ENCODE results near the gene CPLX3.
A peak's percentile ranks its signal among the peaks of the same experiment; 100 is the strongest.

CPLX3 gene

GRCh38 chr15:74802862-74803447, 23.5 kb upstream of the CPLX3 start:
- DNase-seq (ENCODE audit: low read depth), result no peak

- DNase-seq (ENCODE audit: low read depth), result no peak
Measured at GRCh38 chr15:74804935-74805334, 21.5 kb upstream of the CPLX3 start.

DNA sequence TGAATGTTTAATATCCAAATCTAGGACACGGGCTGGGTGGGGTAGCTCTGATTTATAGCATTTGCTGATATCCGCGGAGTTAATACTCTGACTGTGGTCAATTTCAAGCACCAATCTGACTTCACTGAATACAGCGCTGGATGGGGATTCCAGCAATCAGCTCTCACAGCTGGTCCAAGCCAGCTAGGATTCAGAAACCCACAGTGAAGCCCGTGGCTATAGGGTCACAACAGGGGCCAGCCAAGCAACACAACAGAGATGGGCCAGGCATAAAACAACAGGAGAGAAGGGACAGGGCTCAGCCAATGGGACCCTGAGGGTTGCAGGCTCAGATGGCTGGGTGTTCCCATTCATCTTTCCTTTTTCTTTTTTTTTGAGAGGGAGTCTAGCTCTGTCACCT, 19.1 kb upstream of the CPLX3 start:
- DNase-seq (ENCODE audit: low read depth), result no peak

- no peak for DNase-seq (ENCODE audit: low read depth)
Measured at GRCh38 chr15:74808078-74808839, 18.2 kb upstream of the CPLX3 start.

- DNase-seq (ENCODE audit: low read depth), result no peak
Measured at GRCh38 chr15:74808840-74809229, 17.6 kb upstream of the CPLX3 start.

GRCh38 chr15:74809242-74809641, 17.2 kb upstream of the CPLX3 start:
- no peak for DNase-seq (ENCODE audit: low read depth)

- DNase-seq (ENCODE audit: low read depth), result peak; percentile 35
Measured at GRCh38 chr15:74809956-74810355, 16.5 kb upstream of the CPLX3 start.

GRCh38 chr15:74812533-74812932, 13.9 kb upstream of the CPLX3 start, which contains the start of gene LMAN1L:
Gene LMAN1L, plus strand, starts transcription at chr15:74812835. Its CDS starts 20 bp downstream, at chr15:74812855.
- no peak for DNase-seq (ENCODE audit: low read depth)

DNA sequence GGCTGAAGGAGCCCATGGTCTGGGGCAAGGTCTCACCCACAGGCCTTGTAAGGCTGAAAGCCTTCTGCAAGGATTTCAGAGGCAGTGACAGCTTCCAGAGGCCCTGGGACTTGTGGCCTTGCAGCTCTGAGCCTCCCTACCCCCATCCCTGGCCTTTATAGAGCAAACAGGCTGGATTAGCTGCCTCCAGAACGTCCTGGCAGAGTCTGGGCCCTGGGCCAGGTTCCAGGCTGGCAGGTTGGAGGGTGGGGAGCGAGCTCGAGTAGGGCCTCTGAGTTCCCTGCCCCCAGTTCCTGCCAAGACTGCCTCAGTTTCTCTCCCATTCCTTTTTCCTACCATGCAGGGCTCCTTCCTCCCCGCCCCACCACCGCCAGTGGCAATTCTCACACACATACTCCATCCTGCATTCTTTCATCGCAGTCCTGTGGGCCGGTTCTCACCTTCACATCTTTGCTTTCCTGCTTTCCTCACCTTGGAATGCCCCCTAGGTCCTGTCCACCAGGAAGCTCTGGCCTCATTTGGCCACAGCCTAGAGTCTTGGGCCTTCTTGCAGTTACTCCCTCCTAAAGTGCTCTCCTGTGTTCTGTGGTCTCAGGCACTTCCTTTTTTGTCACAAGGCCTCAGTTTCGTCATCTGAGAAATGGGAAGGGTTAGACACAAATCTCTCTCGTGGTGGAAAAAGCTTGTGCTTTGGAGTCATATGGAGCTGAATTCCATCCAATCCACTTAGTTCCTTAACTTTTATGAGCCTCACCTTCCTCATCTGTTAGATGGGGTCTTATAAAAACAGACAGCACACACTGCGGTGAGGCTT, 11.1 kb upstream of the CPLX3 start:
- DNase-seq (ENCODE audit: low read depth), result no peak

GRCh38 chr15:74815961-74816360, 10.5 kb upstream of the CPLX3 start:
- no peak for DNase-seq (ENCODE audit: low read depth)

- DNase-seq (ENCODE audit: low read depth), result no peak
Measured at GRCh38 chr15:74816624-74817369, 9.6 kb upstream of the CPLX3 start.

DNA sequence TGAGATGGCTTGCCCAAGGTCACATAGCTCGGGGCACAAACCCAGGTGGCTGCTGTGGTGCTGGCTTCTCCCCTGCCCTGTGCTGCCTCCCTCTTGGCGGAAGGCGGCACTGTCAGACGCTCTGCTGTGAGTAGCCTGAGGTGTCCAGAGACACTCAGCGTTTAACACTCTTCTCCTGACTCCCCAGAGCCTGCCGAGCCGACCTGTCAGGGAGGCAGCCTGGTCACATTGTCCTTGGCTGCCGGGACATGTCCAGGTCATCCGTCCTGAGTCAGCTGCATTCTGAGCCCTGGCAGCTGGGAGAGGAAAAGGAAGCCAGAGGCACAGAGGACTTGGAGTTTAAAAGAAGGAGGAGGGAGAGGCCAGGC, 9.1 kb upstream of the CPLX3 start:
- DNase-seq (ENCODE audit: low read depth), result no peak

DNA sequence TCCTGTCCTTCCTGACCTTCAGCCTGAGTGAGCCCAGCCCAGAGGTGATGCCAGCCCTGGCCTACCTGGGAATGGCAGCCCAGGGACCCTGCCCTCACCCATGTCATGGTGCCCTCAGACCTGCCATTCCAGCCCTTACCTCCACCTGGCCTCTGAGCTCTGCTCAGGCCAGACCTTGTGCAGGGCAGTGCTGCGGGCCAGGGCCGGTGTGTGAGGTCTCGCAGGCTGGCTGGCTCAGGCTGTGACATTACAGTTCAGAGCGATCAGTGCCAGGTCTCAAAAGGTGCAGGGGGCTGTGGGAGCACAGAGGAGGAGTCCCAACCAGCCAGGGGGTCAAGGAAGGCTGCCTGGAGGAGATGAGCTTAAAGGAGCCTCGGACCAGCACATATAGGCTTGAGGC, 6.4 kb upstream of the CPLX3 start:
- no peak for DNase-seq (ENCODE audit: low read depth)

- no peak for DNase-seq (ENCODE audit: low read depth)
Measured at GRCh38 chr15:74821091-74821789, 5.2 kb upstream of the CPLX3 start.

- no peak for DNase-seq (ENCODE audit: low read depth)
Measured at GRCh38 chr15:74821790-74822158, 4.7 kb upstream of the CPLX3 start.

DNA sequence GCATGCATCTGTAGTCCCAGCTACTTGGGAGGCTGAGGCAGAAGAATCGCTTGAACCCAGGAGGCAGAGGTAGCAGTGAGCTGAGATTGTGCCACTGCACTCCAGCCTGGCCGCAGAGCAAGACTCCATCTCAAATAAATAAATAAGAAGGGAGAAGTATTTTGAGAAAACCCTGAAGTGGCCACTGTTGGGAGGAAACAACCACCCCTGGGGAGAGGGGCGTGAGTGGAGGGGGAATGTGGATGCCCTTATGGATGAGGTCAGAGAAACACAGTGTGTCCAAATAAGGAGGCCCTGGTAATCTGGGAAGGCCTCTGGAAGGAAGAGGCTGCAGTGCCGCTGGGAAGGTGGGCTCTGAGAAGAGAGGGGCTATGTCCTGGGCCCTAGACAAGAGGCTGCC, 4.2 kb upstream of the CPLX3 start:
- DNase-seq (ENCODE audit: low read depth), result no peak

- DNase-seq (ENCODE audit: low read depth), result no peak
Measured at GRCh38 chr15:74823324-74823723, 3.1 kb upstream of the CPLX3 start.

DNA sequence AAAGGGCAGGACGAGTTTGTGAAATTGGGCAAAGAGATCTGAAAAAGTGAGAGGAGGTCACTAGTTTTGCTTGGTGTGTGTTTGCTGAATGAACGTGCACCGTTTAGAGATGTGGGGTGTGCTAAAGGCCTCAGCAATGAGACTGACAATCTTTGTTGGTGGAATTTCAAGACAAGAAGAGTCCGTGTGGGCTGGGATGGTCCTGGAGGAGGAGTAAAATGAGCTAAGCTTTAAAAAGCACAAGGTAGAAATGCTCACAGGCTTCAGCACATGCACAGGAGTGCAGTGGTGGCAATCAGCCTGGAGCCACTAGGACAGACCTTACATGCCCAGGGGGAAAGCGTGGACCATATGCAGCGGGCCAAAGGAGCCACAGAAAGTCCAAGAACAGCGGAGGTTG, 1.5 kb upstream of the CPLX3 start:
- DNase-seq (ENCODE audit: low read depth), result no peak

DNA sequence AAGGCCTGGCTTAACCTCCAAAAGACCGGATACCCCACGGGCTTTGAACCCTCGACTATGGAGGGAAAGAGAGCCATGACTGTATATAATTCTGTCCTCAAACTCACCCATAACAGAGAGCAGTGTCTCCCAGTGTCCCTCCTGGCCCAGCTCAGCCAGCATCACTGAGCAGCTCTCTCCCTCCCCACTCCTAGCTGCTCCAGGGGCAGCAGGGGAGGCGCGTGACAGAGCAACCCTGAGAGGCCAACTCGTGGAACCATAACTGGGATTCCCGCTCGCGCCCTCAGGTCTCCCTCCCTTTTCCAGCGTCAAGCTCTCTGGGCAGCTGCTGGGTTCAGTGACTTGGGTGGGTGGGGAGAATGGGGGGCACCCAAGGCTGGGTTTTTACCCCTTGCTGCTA, 561 bp upstream of the CPLX3 start:
- no peak for DNase-seq (ENCODE audit: low read depth)

GRCh38 chr15:74826921-74827320, 494 bp downstream of the CPLX3 start:
- no peak for DNase-seq (ENCODE audit: low read depth)

- DNase-seq (ENCODE audit: low read depth), result no peak
Measured at GRCh38 chr15:74827614-74828013, 1.2 kb downstream of the CPLX3 start.

GRCh38 chr15:74828835-74829234, 2.4 kb downstream of the CPLX3 start:
- DNase-seq (ENCODE audit: low read depth), result no peak
